SH-SY5Y (cell line): Measurements from ENCODE around the gene ROBO2.

Experiments used
- GATA2 ChIP-seq: IDR thresholded peaks from 2 replicates; pipeline ENCODE4 v1.6.1; 2011; ENCODE audit warnings: mild to moderate bottlenecking, low read depth, low read length
- GATA3 ChIP-seq: IDR thresholded peaks from 2 replicates; pipeline ENCODE4 v1.6.1; 2011; ENCODE audit warnings: low read depth, mild to moderate bottlenecking, low read length, moderate library complexity

- no peak for TF ChIP-seq GATA3
- no peak for TF ChIP-seq GATA2
These were observed 82.8 kb downstream of the ROBO2 start for GRCh38 chr3:77122652-77123051.
